GM19395 (cell line): ENCODE data around the gene CERS5.

Experiments used
- ATAC-seq: cut with Tn5 transposase; IDR thresholded peaks from one replicate; pipeline ENCODE4 v1.9.1; 2021; ENCODE audit warnings: mild to moderate bottlenecking, moderate library complexity; ENCODE audit not compliant: unreplicated experiment

The CERS5 gene, protein sequence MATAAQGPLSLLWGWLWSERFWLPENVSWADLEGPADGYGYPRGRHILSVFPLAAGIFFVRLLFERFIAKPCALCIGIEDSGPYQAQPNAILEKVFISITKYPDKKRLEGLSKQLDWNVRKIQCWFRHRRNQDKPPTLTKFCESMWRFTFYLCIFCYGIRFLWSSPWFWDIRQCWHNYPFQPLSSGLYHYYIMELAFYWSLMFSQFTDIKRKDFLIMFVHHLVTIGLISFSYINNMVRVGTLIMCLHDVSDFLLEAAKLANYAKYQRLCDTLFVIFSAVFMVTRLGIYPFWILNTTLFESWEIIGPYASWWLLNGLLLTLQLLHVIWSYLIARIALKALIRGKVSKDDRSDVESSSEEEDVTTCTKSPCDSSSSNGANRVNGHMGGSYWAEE

DNA sequence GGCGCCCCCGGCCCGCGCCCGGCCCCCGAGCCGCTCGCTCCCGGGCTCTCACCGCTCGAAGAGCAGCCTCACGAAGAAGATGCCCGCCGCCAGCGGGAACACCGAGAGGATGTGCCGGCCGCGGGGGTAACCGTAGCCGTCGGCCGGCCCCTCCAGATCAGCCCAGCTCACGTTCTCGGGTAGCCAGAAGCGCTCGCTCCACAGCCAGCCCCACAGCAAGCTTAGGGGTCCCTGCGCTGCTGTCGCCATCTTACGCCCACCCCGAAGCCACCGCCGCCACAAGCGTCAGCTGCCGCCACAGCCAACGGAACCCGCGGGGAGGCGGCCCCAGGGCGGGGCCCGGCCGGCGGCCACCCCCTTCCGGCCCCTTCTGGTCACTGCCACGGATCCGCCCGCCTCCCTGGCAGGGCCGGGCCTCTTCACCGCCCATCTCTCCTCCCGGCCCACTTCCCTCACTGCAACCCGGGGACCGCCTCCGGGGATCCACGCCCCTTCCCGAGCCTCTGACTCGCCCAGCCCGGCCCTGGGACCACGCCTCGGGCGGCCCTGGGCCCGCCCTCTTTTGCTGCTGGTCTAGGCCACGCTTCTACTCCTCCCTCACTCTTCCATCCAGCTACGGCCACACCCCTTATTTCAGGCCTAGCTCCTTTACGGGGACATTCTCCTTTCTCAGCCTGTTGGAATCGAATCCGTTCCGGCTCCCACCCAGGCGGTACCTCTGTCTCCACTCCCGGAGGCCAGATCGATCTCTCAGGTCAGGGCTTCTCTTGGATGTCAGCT is at the start of gene CERS5:
Gene CERS5 (minus strand): TSS at position 321 of the 780 bp plus-strand sequence. CDS start 72 bp downstream, at position 249.
- peak; percentile 98 for ATAC-seq

DNA sequence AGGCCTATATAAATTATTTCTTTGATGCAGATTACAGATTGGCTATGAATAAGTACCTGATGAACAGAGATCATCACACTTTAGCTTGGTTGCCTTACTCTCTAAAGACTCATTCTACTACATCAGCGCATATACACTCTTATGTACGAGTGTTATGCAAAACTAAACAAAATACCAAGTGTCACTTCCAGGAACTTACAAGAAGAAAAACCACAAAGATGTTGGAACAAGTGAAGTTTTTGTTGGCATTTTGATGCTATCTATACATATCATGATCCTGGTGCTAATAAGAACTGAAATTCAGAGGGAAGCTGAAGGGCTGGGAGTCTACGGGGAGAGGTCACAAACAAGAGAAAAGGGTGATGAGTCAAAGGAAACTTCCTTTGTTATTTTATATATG is 47.9 kb upstream of the CERS5 start:
- ATAC-seq = no peak

DNA sequence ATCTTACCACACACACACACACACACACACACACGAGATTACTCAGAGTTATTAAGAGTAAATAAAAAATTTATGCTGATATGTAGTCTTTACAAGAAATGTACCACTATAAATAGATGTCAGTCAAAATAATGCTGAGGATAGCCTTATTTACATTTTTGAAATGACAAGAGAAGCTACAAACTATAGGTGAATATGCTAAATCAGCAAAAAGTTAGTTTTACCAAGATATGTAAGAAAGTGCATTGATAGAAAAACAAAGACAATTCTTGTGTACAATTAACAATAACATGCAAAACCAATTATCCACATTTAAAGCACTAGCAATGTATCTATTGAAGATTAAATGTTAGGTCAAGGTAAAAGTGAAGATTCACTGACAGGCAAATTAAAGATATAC is 46.8 kb upstream of the CERS5 start:
- ATAC-seq = no peak

DNA sequence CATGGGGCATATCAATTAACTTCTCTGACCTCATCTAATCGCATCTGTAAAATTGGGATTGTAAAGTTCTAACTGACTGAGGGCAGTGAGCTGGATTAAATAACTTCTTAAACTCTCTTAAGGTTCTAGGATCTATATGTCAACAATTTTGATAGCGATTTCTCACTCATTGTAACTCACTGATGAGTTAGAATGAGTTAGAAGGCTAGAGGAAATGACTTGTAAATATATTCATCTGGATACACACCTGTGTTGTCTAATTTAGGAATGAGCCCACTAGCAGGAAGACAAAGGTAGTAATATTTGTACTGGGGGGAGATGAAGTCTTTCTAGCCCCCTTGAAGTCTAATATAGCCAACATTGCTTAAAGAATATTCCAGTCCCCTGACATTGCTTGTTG is 46.3 kb upstream of the CERS5 start:
- no peak for ATAC-seq

DNA sequence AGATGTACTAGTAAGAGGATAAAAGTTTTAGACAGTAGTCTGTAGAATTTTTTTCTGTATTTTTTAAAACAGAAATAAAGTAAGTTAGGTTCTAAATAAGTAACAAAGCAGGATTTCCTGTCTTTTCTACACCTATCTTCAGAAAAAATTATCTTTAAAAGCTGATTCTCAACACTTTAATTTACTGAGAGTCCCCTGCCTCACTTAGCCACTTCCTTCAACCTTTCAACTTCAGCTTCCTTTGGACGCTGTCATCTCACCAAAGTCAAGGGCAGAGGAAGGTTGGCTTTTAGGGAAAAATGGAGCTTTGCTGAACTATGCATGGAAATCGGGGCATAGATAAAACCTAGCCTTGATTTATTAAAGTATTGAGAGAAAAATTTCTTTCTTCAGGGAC is 44.9 kb upstream of the CERS5 start:
- no peak for ATAC-seq

DNA sequence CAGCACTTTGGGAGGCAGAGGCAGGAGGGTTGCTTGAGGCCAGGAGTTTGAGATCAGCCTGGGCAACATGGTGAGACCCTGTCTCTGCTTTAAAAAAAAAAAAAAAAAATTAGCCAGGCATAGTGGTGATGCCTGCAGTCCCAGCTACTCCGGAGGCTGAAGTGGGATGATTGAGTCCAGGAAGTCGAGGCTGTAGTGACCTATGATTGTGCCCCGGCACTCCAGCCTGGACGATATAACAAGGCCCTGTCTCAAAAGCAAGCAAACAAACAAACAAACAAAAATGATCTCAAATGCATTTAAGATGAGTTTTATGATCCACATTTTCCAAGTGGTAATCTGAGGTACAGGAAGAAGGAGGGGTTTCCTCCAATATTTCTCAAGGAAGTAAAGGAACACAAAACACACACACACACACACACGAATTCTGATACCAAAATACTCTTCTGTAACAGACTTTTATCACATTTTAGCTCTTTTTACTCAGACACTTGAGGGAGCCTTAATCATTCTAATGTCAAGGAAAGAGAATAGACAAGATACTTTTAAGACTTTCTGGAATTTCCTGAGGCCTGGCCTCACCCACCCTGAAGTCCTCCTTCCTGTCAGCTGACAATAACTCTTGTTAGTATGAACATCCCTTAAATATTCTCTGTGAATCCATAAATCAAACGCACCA is 44.4 kb upstream of the CERS5 start:
- ATAC-seq = no peak

DNA sequence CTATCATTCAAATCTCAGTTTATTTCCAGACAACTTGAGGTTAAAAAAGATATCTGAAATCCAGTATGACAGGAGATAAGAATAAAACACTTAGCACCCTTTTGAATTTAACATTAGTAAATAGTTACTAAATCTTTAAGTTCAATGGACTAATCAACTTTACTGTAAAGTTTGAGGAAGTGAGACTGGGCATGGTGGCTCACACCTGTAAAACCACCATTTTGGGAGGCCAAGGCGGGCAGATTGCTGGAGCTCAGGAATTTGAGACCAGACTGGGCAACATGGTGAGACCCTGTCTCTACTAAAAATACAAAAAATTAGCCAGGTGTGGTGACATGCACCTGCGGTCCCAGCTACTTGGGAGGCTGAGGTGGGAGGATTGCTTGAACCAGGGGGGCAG is 40.3 kb upstream of the CERS5 start:
- ATAC-seq = no peak

DNA sequence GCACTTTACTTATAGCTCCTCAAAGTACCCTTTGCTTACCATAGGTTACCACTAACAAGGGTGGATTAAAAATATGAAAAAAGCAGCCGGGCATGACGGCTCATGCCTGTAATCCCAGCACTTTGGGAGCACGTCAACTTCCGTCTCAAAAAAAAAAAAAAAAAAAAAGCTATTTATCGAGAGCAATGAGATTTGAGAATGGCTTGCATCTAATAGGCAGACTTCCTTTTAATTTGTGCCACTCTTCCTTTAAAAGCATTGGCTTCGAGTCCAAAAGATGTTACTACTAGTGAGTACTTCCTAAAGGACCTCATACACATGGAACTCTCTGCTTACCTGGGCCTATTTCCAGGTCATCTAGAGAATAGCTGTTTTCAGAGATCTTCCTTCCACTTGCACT is 38.5 kb upstream of the CERS5 start:
- no peak for ATAC-seq

DNA sequence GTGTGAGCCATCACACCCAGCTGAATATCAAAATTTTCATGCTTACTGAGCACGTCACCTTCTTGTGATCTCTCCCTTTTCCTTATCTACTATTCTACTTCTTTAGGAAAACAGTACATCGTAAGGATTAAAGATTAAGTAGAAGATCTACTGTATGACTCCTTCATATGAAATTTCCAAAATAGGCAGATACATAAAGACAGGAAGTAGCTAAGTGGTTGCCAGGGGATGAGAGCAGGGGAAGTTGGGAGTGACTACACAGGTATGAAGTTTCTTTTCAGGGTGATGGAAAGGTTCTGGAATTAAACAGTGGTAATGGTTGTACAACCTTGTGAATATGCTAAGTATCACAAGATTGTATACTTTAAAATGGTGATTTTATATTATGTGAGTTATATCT is 36.5 kb upstream of the CERS5 start:
- ATAC-seq = no peak

DNA sequence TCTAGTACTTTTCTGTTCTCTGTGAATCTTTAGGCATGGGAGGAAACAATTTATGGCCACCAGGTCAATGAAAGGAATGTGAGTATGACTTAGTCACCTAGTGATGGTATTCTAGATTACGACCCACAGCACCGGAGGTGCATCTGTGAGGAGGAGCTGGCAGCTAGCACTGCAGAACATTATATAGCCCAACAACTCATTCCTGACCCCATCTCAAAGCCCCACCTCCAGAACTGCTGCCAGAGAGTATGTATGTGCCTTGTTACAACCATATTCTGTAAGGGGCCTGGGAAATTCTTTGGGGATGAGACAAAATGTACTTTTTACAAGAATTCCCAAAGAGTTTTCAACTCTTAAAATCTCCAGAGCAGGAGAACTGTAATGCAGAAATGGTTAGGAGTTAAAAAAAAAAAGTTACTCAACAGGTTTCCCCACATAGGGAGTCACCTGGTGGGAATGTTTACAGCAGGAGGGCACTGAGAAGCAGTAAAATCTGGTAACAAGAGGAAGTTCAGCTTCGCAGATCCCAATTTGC is 34.9 kb upstream of the CERS5 start:
- no peak for ATAC-seq

DNA sequence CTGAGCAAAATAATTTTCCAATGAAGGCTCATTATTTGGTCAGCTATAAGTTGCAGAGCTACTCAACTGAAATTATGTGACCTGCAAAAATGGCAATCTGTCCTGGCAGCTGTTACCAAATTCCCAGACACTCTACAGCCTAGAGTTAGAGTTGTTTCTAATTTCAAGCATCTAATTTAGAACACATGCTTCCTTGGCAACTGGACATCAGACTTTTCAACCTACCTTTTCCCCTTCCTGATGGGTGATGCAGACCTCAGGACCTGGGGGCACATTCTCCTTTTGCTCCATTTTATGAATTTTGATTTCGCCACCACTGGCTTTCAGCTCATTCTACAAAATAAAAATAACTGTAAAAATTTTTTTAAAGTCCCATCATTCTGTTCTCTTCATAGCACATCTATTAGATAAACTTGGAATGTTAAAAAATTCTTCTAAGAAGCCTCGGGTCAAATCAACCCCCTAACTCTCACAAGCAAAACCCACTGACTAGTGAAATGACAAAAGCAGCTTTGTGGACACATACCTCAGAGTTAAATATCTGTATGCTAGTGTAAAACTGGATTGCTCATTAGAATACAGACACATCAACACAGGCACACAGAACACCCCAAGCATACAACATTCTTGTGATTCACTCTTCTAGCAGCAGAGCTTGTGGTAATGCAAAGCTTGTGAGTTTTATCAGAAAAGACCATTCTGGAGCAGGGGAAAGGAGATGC is 33.5 kb upstream of the CERS5 start:
- no peak for ATAC-seq

DNA sequence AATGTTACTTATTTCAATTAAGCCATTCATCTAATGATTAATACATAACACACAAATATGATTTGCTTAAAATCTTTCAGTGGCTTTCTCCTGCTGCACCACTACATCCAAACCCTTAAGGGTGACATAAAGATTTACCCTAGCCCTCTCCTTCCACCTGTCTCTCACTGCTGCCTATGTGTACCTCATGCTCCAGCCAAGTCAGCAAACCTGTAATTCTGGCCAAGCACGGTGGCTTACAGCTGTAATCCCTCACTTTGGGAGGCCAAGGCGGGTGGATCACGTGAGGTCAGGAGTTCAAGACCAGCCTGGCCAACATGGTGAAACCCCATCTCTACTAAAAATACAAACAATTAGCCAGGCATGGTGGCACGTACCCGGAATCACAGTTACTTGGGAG is 31.7 kb upstream of the CERS5 start:
- ATAC-seq = no peak

DNA sequence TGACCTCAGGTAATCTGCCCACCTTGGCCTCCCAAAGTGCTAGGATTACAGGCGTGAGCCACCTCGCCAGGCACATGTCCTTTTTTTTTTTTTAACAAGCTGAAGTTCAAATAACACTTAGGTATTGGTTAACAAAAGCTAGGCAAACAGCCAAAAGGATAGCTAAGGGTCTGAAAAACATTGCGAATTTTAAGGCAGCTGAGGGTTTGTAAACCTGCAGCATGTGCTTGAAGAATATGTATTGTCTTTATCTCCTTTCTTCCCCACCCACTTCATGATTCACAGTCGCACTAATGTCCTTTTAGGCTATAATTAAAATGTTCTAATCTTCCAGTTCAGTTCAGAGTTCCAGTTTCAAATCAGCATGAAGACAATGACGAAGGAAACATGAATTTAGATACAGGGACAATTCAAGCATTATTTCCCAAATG is 30.1 kb upstream of the CERS5 start:
- no peak for ATAC-seq

DNA sequence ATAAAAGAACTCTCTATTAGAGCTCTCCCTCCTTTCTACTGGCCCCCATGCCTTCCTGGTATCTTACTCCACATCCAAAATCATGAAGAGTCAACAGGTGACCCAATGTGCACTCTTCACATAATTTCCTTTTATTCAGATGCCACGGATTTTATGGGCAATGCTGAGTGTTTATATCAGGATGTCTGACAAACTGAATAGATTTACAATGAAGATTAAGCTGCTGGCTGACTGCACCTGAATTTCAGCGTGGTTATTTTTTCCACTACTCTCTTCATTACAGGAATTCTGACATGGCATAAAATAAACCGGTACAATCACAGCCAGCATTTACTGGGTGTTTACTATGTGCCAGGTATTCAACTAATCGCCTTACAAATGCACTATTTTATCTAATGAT is 29.4 kb upstream of the CERS5 start:
- no peak for ATAC-seq

DNA sequence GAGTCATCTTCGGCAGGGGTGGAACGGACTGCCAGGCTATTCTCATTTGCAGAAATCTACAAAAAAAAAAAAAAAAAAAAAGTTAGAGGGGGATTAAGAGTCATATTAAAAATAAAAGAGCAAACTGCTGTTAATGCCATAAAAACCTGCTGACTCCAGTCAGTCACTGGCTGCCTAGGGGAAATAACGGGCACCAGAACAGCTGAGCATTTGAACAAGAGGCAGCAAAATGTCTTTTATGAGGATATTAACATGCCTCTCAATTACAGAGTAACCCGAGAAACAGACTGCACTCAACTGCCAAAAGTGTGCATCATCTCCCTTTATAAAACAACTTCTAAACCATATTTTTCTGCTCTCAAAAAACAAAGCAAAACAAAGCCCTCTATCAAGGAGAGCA is 28.7 kb upstream of the CERS5 start:
- no peak for ATAC-seq

DNA sequence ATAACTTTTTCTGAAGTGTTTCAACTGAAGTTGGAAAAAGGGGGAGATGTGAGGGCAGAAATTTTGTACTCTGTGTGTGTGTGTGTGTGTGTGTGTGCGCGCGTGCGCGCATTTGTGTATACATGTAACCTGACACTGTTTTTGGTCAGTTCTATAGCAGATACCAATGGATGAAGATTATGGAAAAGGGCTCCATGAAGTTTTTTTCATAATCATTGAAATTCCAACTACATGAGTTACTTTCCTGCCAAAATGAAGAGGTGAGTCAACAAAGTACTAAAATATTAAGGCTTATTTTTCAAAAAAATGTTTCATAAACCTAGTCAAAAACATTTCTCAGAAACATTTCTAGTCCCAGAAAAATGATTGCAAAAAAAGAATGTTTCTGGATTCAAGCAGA is 25.7 kb upstream of the CERS5 start:
- no peak for ATAC-seq

DNA sequence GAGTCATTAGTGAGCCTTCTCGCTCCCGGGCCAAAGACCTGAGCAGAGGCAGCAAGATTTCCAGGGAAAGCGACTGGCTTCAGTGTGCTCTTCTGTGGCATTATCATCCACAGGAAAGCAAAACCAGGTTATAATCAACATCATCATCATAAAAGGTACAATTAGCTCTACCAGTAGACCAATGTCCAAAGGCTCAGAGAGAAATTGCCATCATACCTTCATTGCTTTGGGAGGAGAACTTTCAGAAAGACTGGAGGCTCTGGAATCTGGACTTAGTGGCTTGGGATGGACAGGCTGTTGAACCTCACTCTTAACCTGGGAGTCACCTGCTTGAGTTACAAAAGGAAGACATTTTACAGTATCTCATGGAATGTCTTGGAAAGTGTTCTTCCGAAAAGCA is 25.1 kb upstream of the CERS5 start:
- ATAC-seq = no peak

DNA sequence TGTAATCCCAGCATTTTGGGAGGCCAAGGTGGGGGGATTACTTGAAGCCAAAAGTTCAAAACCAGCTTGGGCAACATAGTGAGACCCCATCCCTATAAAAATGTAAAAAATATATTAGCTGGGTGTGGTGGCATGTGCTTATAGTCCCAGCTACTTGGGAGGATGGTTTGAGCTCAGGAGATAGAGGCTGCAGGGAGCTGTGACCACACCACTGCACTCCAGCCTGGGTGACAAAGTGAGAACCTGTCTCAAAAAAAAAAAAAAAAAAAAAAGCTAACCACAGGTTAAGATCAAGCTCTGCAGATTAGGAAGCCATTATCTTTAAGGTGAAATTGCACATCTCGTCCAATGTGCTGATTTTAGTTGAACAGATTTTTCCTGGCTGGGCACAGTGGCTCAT is 23.7 kb upstream of the CERS5 start:
- no peak for ATAC-seq

DNA sequence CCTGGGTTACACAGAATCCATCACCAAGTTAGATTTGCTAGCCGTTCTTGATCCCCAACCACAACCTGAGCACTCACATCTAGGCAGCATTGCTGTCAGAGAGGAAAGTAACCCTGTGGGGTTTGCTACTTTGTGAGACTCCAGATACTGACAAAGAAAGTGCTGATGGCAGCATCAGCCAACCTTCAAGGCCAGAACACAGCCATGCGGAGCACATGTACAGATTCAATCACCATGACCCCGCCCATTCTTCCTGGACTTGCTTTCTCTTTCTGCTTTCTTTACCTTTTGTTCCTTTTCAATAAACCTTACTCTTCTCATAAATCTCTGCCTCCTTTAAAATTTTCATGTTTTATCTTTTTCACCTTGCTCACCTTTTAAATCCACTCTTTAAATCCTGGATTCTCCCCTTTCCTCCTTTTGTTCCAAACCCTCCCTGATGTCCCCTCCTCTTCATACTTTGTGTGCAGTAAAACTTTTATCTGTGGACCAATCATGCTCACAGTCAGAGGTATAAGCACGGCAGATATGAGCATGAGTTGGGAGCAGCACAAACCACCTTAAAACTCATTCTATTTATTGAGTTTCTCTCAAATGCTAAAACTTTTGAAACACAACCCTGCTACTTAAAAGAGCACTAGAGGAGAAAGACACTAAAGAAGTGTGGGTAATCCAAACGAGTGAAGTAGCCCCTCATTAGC is 21.9 kb upstream of the CERS5 start:
- ATAC-seq = peak; percentile 57

DNA sequence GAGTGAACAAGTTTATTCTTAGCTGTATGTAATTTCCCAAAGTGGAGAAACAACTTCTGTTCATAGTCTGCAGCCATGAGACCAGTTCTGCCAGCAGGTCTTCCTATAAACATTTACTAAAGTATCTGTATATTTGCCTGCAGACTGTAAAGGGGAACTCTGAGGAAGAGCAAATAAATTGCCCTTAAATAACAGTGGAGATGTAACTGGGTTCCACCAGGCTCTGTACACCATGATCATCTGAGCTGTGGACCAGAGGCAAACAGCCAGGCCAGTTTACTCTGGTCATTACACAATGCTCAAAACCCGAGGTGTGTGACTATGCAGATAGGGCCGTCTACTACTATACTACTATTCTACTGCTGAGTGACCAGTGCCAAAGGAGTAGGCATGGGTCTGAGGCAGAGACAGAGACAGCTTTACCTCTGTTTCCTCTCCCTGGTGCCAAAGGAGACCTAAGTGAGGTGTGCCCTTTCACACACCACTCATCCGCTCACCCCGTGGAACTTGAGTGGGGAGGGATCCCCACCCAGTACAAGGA is 21.1 kb upstream of the CERS5 start:
- no peak for ATAC-seq
